HCT116 (cell line): Measurements from ENCODE around the gene ADORA1. TPM values are rescaled to one million over a fixed set of nuclear protein-coding genes. Genes with fewer than 3 reads are reported as not detected.

ENCODE experiments used
- ATAC-seq: fragments of 200-7000 bp; cut with Tn5 transposase; 2 replicates; pipeline ENCODE4 v1.9.1; 2020; ENCODE audit warnings: mild to moderate bottlenecking, moderate library complexity
- BruUV-seq: library from RNA; stranded (reverse); fragments of 400-500 nt; replicated peaks from 2 replicates; lab custom pipeline; 2021; lab: Mats Ljungman, UMichigan
- CTCF ChIA-PET: fragments of 300-600 bp; sonication (Branson Sonifier 250); formaldehyde crosslinking; loops from one replicate; lab custom pipeline; 2021; ENCODE audit warnings: antibody characterized with exemption; lab: Charles Lee
- POLR2A ChIA-PET: fragments of 300-600, 350-600 bp; sonication (Branson Sonifier 250); formaldehyde crosslinking; loops from one replicate; lab custom pipeline; 2021; ENCODE audit warnings: antibody characterized with exemption; lab: Charles Lee
- RAD21 ChIA-PET, 2 experiments: fragments of 300-600 bp; sonication (Branson Sonifier 250); formaldehyde crosslinking; loops; one replicate each; lab custom pipeline; 2023; ENCODE audit warnings: low total read pairs in 2 of 2; ENCODE audit not compliant: uncharacterized antibody in 2 of 2, unreplicated experiment in 2 of 2, low non-redundant PET in 1 of 2; lab: Charles Lee
- DNase-seq: peaks from one replicate; pipeline ENCODE4 v3.0.0-alpha.2; 2010; ENCODE audit warnings: low read depth, low spot score
- H2AFZ ChIP-seq: fragments of 200-600 bp; shearing (Covaris generic), sonication (generic); 2 replicates; pipeline ENCODE4 v1.6.1; 2017; ENCODE audit warnings: low read depth, mixed run types, mixed read lengths, antibody characterized with exemption, low read length; ENCODE audit not compliant: poor library complexity, severe bottlenecking
- H3K27ac ChIP-seq: 2 replicates; pipeline ENCODE4 v1.5.1; 2012; ENCODE audit warnings: low read depth, low read length
- H3K27me3 ChIP-seq: fragments of 200-600 bp; sonication (generic); 2 replicates; pipeline ENCODE4 v1.6.1; 2016; ENCODE audit warnings: mixed run types, low read length, mixed read lengths; ENCODE audit not compliant: insufficient read depth
- H3K36me3 ChIP-seq, 2 experiments: fragments of 200-500 bp in 1 of 2; fragments of 200-600 bp in 1 of 2; sonication (Bioruptor generic) in 1 of 2; sonication (generic) in 1 of 2; 2 replicates each; pipeline versions ENCODE4 v1.5.1 to v1.6.1; 2014 to 2016; ENCODE audit warnings: low read length in 2 of 2, inconsistent platforms in 1 of 2, mixed read lengths in 1 of 2, mixed run types in 1 of 2; ENCODE audit not compliant: insufficient read depth in 2 of 2, control insufficient read depth in 1 of 2
- H3K4me1 ChIP-seq, 2 experiments: fragments of 200-600 bp in 1 of 2; sonication (generic) in 1 of 2; 2 replicates each; pipeline versions ENCODE4 v1.5.1 to v1.6.1; 2012 to 2017; ENCODE audit warnings: low read length in 2 of 2, inconsistent platforms in 1 of 2, mild to moderate bottlenecking in 1 of 2, mixed read lengths in 1 of 2, mixed run types in 1 of 2, moderate library complexity in 1 of 2; ENCODE audit not compliant: insufficient read depth in 2 of 2, control insufficient read depth in 1 of 2
- H3K4me2 ChIP-seq: fragments of 200-600 bp; sonication (generic); 2 replicates; pipeline ENCODE4 v1.6.1; 2017; ENCODE audit warnings: mixed run types, low read length, mixed read lengths
- H3K4me3 ChIP-seq, 2 experiments: fragments of 200-600 bp in 1 of 2; sonication (generic) in 1 of 2; replicated peaks in 1 of 2; 2 replicates each; pipeline ENCODE4 v1.5.1; 2011 to 2016; ENCODE audit warnings: low read length in 2 of 2, control low read depth in 1 of 2, low read depth in 1 of 2, mild to moderate bottlenecking in 1 of 2, mixed read lengths in 1 of 2, mixed run types in 1 of 2
- H3K79me2 ChIP-seq: fragments of 200-600 bp; sonication (generic); 2 replicates; pipeline ENCODE4 v1.6.1; 2017; ENCODE audit warnings: mild to moderate bottlenecking, mixed run types, low read length, moderate library complexity, mixed read lengths; ENCODE audit not compliant: insufficient read depth
- H3K9ac ChIP-seq: fragments of 200-600 bp; sonication (generic); 2 replicates; pipeline ENCODE4 v1.6.1; 2016; ENCODE audit warnings: low read length, mixed read lengths
- H3K9me2 ChIP-seq: fragments of 200-600 bp; sonication (generic), shearing (Covaris generic); 2 replicates; pipeline ENCODE4 v1.6.1; 2017; ENCODE audit warnings: mixed run types, mild to moderate bottlenecking, moderate library complexity; ENCODE audit not compliant: insufficient read depth
- H3K9me3 ChIP-seq, 2 experiments: fragments of 200-500 bp in 1 of 2; fragments of 200-600 bp in 1 of 2; sonication (Bioruptor generic) in 1 of 2; sonication (generic) in 1 of 2; 2 replicates each; pipeline ENCODE4 v1.6.1; 2014 to 2017; ENCODE audit warnings: low read length in 2 of 2, mixed read lengths in 2 of 2, inconsistent platforms in 1 of 2, low read depth in 1 of 2, mild to moderate bottlenecking in 1 of 2, mixed run types in 1 of 2, moderate library complexity in 1 of 2; ENCODE audit not compliant: control insufficient read depth in 1 of 2, insufficient read depth in 1 of 2
- H4K20me1 ChIP-seq: fragments of 200-600 bp; sonication (generic), shearing (Covaris generic); 2 replicates; pipeline ENCODE4 v1.6.1; 2017; ENCODE audit warnings: mixed run types, mild to moderate bottlenecking, moderate library complexity; ENCODE audit not compliant: insufficient read depth
- CBX3 ChIP-seq: IDR thresholded peaks from 2 replicates; pipeline ENCODE4 v1.6.1; 2012; ENCODE audit warnings: low read depth
- CEBPB ChIP-seq: IDR thresholded peaks from 2 replicates; pipeline ENCODE4 v1.6.1; 2012; ENCODE audit warnings: low read depth
- CTCF ChIP-seq, 3 experiments: fragments of 200-600 bp in 1 of 3; sonication (generic) in 1 of 3; IDR thresholded peaks in 2 of 3; conservative IDR thresholded peaks in 1 of 3; 2 replicates each; pipeline ENCODE4 v1.5.1; 2012 to 2017; ENCODE audit warnings: low read depth in 2 of 3, low read length in 2 of 3, antibody characterized with exemption in 1 of 3, borderline replicate concordance in 1 of 3, control low read depth in 1 of 3, mild to moderate bottlenecking in 1 of 3, mixed read lengths in 1 of 3, mixed run types in 1 of 3, moderate library complexity in 1 of 3; ENCODE audit not compliant: insufficient read depth in 1 of 3
- ELF1 ChIP-seq: IDR thresholded peaks from 2 replicates; pipeline ENCODE4 v1.6.1; 2012; ENCODE audit warnings: low read depth, borderline replicate concordance
- EZH2phosphoT487 ChIP-seq: fragments of 200-600 bp; IDR thresholded peaks from 2 replicates; pipeline ENCODE4 v1.6.1; 2018; ENCODE audit warnings: antibody characterized with exemption, borderline replicate concordance
- FOSL1 ChIP-seq: IDR thresholded peaks from 2 replicates; pipeline ENCODE4 v1.6.1; 2012; ENCODE audit warnings: low read depth
- JUND ChIP-seq: IDR thresholded peaks from 2 replicates; pipeline ENCODE4 v1.6.1; 2012
- POLR2A ChIP-seq: IDR thresholded peaks from 2 replicates; pipeline ENCODE4 v1.7.0; 2011; ENCODE audit warnings: borderline replicate concordance; ENCODE audit not compliant: insufficient read depth, insufficient read length; ENCODE audit errors: extremely low read depth
- RAD21 ChIP-seq: IDR thresholded peaks from 2 replicates; pipeline ENCODE4 v1.6.1; 2012; ENCODE audit warnings: low read depth, mild to moderate bottlenecking
- SIN3A ChIP-seq: IDR thresholded peaks from 2 replicates; pipeline ENCODE4 v1.6.1; 2012; ENCODE audit warnings: low read depth
- SP1 ChIP-seq: IDR thresholded peaks from 2 replicates; pipeline ENCODE4 v1.6.1; 2012; ENCODE audit warnings: low read depth
- SRF ChIP-seq: IDR thresholded peaks from 2 replicates; pipeline ENCODE4 v1.6.1; 2012; ENCODE audit warnings: low read depth
- TCF7L2 ChIP-seq: IDR thresholded peaks from 2 replicates; pipeline ENCODE4 v1.7.0; 2011; ENCODE audit warnings: borderline replicate concordance, inconsistent platforms; ENCODE audit not compliant: insufficient read depth, insufficient read length; ENCODE audit errors: extremely low read depth
- ZFX ChIP-seq: fragments of 450-650 bp; IDR thresholded peaks from 2 replicates; pipeline ENCODE4 v1.6.1; 2017
- ZNF274 ChIP-seq: fragments of 200-500 bp; sonication (Bioruptor generic); IDR thresholded peaks from 2 replicates; pipeline ENCODE4 v1.6.1; 2014; ENCODE audit warnings: mild to moderate bottlenecking, low read depth, low read length, inconsistent platforms
- intact Hi-C: fragments of 100-400 bp; cut with micrococcal nuclease; formaldehyde crosslinking; loops from 2 replicates; pipeline ENCODE4 v1.10.0; 2022
- total RNA-seq: library from RNA; stranded (reverse); gene quantifications from one replicate; pipeline ENCODE4 v1.2.1, GENCODE V29; 2021; ENCODE audit not compliant: unreplicated experiment
- TF ChIP-seq, protein P1 (sequence below): IDR thresholded peaks from 2 replicates; pipeline ENCODE4 v1.6.1; 2012
- TF ChIP-seq, protein P2 (sequence below): IDR thresholded peaks from 2 replicates; pipeline ENCODE4 v1.6.1; 2012
- TF ChIP-seq, protein P3 (sequence below): IDR thresholded peaks from 2 replicates; pipeline ENCODE4 v1.6.1; 2012; ENCODE audit warnings: low read depth

ADORA1 gene
- total RNA-seq, 1 experiment from 2014 or later, result 2.8 TPM

GRCh38 chr1:203077956-203078355, 49.6 kb upstream of the ADORA1 start:
- intact Hi-C loops, result no loop called here
- TF ChIP-seq CTCF (IDR thresholded peaks at IDR 0.05 in 2 of 3, conservative IDR thresholded peaks at IDR 0.05 in 1 of 3; ENCODE audit: borderline replicate concordance in 1 of 3, insufficient read depth in 1 of 3, low read depth in 2 of 3, low read length in 2 of 3), result no peak
- no peak for TF ChIP-seq SIN3A
- TF ChIP-seq SP1, result no peak
- TF ChIP-seq, protein P1, sequence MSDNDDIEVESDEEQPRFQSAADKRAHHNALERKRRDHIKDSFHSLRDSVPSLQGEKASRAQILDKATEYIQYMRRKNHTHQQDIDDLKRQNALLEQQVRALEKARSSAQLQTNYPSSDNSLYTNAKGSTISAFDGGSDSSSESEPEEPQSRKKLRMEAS, result no peak
- no peak for TF ChIP-seq ZFX
- no peak for TF ChIP-seq RAD21
- TF ChIP-seq POLR2A, result no peak
- Histone ChIP-seq H3K9ac (no peak overlapping the region), H3K9me3 (no peaks in the 10 kb centered on the region), H3K27me3 (no peaks in the 10 kb centered on the region), H3K4me2 (no peak overlapping the region), H3K27ac (no peak overlapping the region), H3K9me2 (no peaks in the 10 kb centered on the region), H3K79me2 (no peaks in the 10 kb centered on the region), H3K4me1 (no peaks in the 10 kb centered on the region), H4K20me1 (no peaks in the 10 kb centered on the region), H2AFZ (no peak overlapping the region), H3K36me3 (no peaks in the 10 kb centered on the region; a peak in 1 of 4 replicates), H3K4me3 (no peak overlapping the region)
- RAD21 ChIA-PET, result no interaction called here
- no peak for DNase-seq
- CTCF ChIA-PET, result no interaction called here
- BruUV-seq, result no TSS peak
- POLR2A ChIA-PET, result no interaction called here
- ATAC-seq, result no peak

DNA sequence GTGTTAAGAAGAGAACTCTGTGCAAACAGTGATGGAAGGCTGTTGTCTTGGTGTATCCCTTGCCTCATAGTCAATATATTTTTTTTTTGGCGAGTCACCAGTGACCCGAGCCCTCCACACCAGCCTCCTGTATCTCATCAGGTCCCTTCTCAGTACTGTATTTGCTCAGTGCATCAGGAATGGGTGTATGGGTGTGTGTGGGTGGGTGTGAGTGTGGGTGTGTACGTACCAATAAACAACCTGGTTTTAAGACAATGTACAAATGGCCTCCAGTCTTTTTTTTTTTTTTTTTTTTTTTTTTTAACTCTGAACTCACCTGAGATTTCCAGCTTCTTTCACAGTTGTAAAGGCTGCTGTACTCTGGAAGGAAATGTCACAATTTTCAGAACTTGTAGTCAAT, 49.0 kb upstream of the ADORA1 start:
- ATAC-seq, result no peak
- DNase-seq, result no peak
- no peak overlapping the region for H3K4me3 ChIP-seq
- H2AFZ ChIP-seq, result no peak overlapping the region
- H3K27ac ChIP-seq, result no peak overlapping the region
- no peak overlapping the region for H3K4me2 ChIP-seq
- no TSS peak for BruUV-seq
- no peaks in the 10 kb centered on the region for H3K9me2 ChIP-seq
- H3K79me2 ChIP-seq, result no peaks in the 10 kb centered on the region
- ChIA-PET RAD21 (no interaction called here), CTCF (no interaction called here), POLR2A (no interaction called here)
- intact Hi-C loops, result no loop called here
- no peaks in the 10 kb centered on the region; a peak in 1 of 4 replicates for H3K36me3 ChIP-seq
- no peaks in the 10 kb centered on the region for H3K27me3 ChIP-seq
- no peak overlapping the region for H3K9ac ChIP-seq
- no peaks in the 10 kb centered on the region for H3K4me1 ChIP-seq
- H3K9me3 ChIP-seq, result no peaks in the 10 kb centered on the region
- no peaks in the 10 kb centered on the region for H4K20me1 ChIP-seq
- no peak for TF ChIP-seq EZH2phosphoT487
- no peak for TF ChIP-seq ZNF274
- TF ChIP-seq CEBPB, result no peak
- no peak for TF ChIP-seq ELF1
- TF ChIP-seq, protein P2, sequence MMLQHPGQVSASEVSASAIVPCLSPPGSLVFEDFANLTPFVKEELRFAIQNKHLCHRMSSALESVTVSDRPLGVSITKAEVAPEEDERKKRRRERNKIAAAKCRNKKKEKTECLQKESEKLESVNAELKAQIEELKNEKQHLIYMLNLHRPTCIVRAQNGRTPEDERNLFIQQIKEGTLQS, result no peak
- TF ChIP-seq FOSL1, result no peak
- no peak for TF ChIP-seq CBX3
- TF ChIP-seq ZFX, result no peak
- TF ChIP-seq, protein P3, sequence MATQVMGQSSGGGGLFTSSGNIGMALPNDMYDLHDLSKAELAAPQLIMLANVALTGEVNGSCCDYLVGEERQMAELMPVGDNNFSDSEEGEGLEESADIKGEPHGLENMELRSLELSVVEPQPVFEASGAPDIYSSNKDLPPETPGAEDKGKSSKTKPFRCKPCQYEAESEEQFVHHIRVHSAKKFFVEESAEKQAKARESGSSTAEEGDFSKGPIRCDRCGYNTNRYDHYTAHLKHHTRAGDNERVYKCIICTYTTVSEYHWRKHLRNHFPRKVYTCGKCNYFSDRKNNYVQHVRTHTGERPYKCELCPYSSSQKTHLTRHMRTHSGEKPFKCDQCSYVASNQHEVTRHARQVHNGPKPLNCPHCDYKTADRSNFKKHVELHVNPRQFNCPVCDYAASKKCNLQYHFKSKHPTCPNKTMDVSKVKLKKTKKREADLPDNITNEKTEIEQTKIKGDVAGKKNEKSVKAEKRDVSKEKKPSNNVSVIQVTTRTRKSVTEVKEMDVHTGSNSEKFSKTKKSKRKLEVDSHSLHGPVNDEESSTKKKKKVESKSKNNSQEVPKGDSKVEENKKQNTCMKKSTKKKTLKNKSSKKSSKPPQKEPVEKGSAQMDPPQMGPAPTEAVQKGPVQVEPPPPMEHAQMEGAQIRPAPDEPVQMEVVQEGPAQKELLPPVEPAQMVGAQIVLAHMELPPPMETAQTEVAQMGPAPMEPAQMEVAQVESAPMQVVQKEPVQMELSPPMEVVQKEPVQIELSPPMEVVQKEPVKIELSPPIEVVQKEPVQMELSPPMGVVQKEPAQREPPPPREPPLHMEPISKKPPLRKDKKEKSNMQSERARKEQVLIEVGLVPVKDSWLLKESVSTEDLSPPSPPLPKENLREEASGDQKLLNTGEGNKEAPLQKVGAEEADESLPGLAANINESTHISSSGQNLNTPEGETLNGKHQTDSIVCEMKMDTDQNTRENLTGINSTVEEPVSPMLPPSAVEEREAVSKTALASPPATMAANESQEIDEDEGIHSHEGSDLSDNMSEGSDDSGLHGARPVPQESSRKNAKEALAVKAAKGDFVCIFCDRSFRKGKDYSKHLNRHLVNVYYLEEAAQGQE, result no peak
- no peak for TF ChIP-seq SRF
- no peak for TF ChIP-seq TCF7L2
- no peak for TF ChIP-seq JUND
- TF ChIP-seq SP1, result no peak
- TF ChIP-seq, protein P1, result no peak
